Suprapubic skin (tissue), 4 donors: ENCODE results near the gene SH3GLB2.

ENCODE experiments used
- CTCF ChIP-seq, 2 donors: fragments of 200-600 bp in 1 of 2; fragments of 450-650 bp in 1 of 2; sonication (generic) in 1 of 2; IDR thresholded peaks; one replicate each; pipeline ENCODE4 v1.5.1; 2016 to 2019; ENCODE audit warnings: antibody characterized with exemption in 2 of 2, mild to moderate bottlenecking in 1 of 2, moderate library complexity in 1 of 2
- EP300 ChIP-seq: sonication (generic); formaldehyde crosslinking; IDR thresholded peaks from one replicate; pipeline ENCODE4 v1.6.1; 2017; ENCODE audit warnings: antibody characterized with exemption
- POLR2A ChIP-seq, 2 donors: fragments of 450-650 bp; IDR thresholded peaks; one replicate each; pipeline ENCODE4 v1.6.1; 2017; ENCODE audit warnings: antibody characterized with exemption in 2 of 2, mild to moderate bottlenecking in 2 of 2, moderate library complexity in 2 of 2
- POLR2AphosphoS5 ChIP-seq, 3 donors: sonication (generic); formaldehyde crosslinking; IDR thresholded peaks; one replicate each; pipeline ENCODE4 v1.6.1; 2017; ENCODE audit warnings: antibody characterized with exemption in 3 of 3

- TF ChIP-seq POLR2A (IDR thresholded peaks at IDR 0.05) (no peak), POLR2AphosphoS5 (IDR thresholded peaks at IDR 0.05) (no peak), CTCF (IDR thresholded peaks at IDR 0.05) (no peak), EP300 (no peak)
Measured at GRCh38 chr9:129058965-129059795, 31.0 kb upstream of the SH3GLB2 start.
